Measurements from ENCODE around the gene GLRX5.

The GLRX5 gene

GRCh38 chr14:95541932-95542930, 7.4 kb downstream of the GLRX5 start:
- H3K4me3 ChIP-seq (ENCODE audit: low read length): no peak overlapping the region
- H3K36me3 ChIP-seq (ENCODE audit: insufficient read depth, low read length): no peaks in the 10 kb centered on the region
- no peak overlapping the region for H3K9ac ChIP-seq (ENCODE audit: low read depth, low read length)
- peaks cover 7% of the 10 kb centered on the region for H3K9me3 ChIP-seq (replicated peaks; ENCODE audit: low read length)
- H3K27me3 ChIP-seq (ENCODE audit: control insufficient read depth, insufficient read depth, low read length): no peaks in the 10 kb centered on the region
- peaks cover 24% of the 10 kb centered on the region for H3K4me1 ChIP-seq (ENCODE audit: control insufficient read depth, insufficient read depth, low read length)
- no peak overlapping the region for H3K4me2 ChIP-seq (ENCODE audit: low read length)

GRCh38 chr14:95543021-95543420, 8.2 kb downstream of the GLRX5 start:
- no peak overlapping the region for H3K9ac ChIP-seq (ENCODE audit: low read depth, low read length)
- no peaks in the 10 kb centered on the region for H3K27me3 ChIP-seq (ENCODE audit: control insufficient read depth, insufficient read depth, low read length)
- H3K4me2 ChIP-seq (ENCODE audit: low read length): no peak overlapping the region
- H3K4me1 ChIP-seq (ENCODE audit: control insufficient read depth, insufficient read depth, low read length): peaks cover 26% of the 10 kb centered on the region
- H3K36me3 ChIP-seq (ENCODE audit: insufficient read depth, low read length): no peaks in the 10 kb centered on the region
- H3K4me3 ChIP-seq (ENCODE audit: low read length): no peak overlapping the region
- H3K9me3 ChIP-seq (replicated peaks; ENCODE audit: low read length): peaks cover 7% of the 10 kb centered on the region

- Histone ChIP-seq H3K9me3 (replicated peaks; ENCODE audit: low read length) (peaks cover 7% of the 10 kb centered on the region), H3K4me3 (ENCODE audit: low read length) (no peak overlapping the region), H3K36me3 (ENCODE audit: insufficient read depth, low read length) (peaks cover under 1% of the 10 kb centered on the region), H3K9ac (ENCODE audit: low read depth, low read length) (no peak overlapping the region), H3K4me1 (ENCODE audit: control insufficient read depth, insufficient read depth, low read length) (peaks cover 28% of the 10 kb centered on the region), H3K4me2 (ENCODE audit: low read length) (no peak overlapping the region), H3K27me3 (ENCODE audit: control insufficient read depth, insufficient read depth, low read length) (no peaks in the 10 kb centered on the region)
These were observed 9.7 kb downstream of the GLRX5 start for GRCh38 chr14:95544588-95544987.

GRCh38 chr14:95545515-95546168, 10.8 kb downstream of the GLRX5 start:
- peaks cover 7% of the 10 kb centered on the region for H3K9me3 ChIP-seq (replicated peaks; ENCODE audit: low read length)
- H3K4me1 ChIP-seq (ENCODE audit: control insufficient read depth, insufficient read depth, low read length): peaks cover 28% of the 10 kb centered on the region
- peak overlapping the region; percentile 25 for H3K4me2 ChIP-seq (ENCODE audit: low read length)
- no peaks in the 10 kb centered on the region for H3K27me3 ChIP-seq (ENCODE audit: control insufficient read depth, insufficient read depth, low read length)
- no peak overlapping the region for H3K9ac ChIP-seq (ENCODE audit: low read depth, low read length)
- H3K36me3 ChIP-seq (ENCODE audit: insufficient read depth, low read length): peaks cover 3% of the 10 kb centered on the region
- H3K4me3 ChIP-seq (ENCODE audit: low read length): no peak overlapping the region

- Histone ChIP-seq H3K27me3 (ENCODE audit: control insufficient read depth, insufficient read depth, low read length) (no peaks in the 10 kb centered on the region), H3K9ac (ENCODE audit: low read depth, low read length) (no peak overlapping the region), H3K36me3 (ENCODE audit: insufficient read depth, low read length) (peaks cover 3% of the 10 kb centered on the region), H3K4me3 (ENCODE audit: low read length) (no peak overlapping the region), H3K4me1 (ENCODE audit: control insufficient read depth, insufficient read depth, low read length) (peaks cover 28% of the 10 kb centered on the region), H3K4me2 (ENCODE audit: low read length) (no peak overlapping the region), H3K9me3 (replicated peaks; ENCODE audit: low read length) (peaks cover 7% of the 10 kb centered on the region)
These were observed 12.4 kb downstream of the GLRX5 start for GRCh38 chr14:95547272-95547625.

- Histone ChIP-seq H3K27me3 (ENCODE audit: control insufficient read depth, insufficient read depth, low read length) (no peaks in the 10 kb centered on the region), H3K9me3 (replicated peaks; ENCODE audit: low read length) (peaks cover 7% of the 10 kb centered on the region), H3K4me1 (ENCODE audit: control insufficient read depth, insufficient read depth, low read length) (peaks cover 28% of the 10 kb centered on the region), H3K4me3 (ENCODE audit: low read length) (no peak overlapping the region), H3K36me3 (ENCODE audit: insufficient read depth, low read length) (peaks cover 3% of the 10 kb centered on the region), H3K4me2 (ENCODE audit: low read length) (no peak overlapping the region), H3K9ac (ENCODE audit: low read depth, low read length) (no peak overlapping the region)
These were observed 12.9 kb downstream of the GLRX5 start for GRCh38 chr14:95547626-95548327.

GRCh38 chr14:95548328-95548929, 13.6 kb downstream of the GLRX5 start:
- H3K4me3 ChIP-seq (ENCODE audit: low read length): no peak overlapping the region
- H3K9ac ChIP-seq (ENCODE audit: low read depth, low read length): no peak overlapping the region
- H3K4me1 ChIP-seq (ENCODE audit: control insufficient read depth, insufficient read depth, low read length): peaks cover 28% of the 10 kb centered on the region
- no peaks in the 10 kb centered on the region for H3K27me3 ChIP-seq (ENCODE audit: control insufficient read depth, insufficient read depth, low read length)
- no peak overlapping the region for H3K4me2 ChIP-seq (ENCODE audit: low read length)
- peaks cover 3% of the 10 kb centered on the region for H3K36me3 ChIP-seq (ENCODE audit: insufficient read depth, low read length)
- H3K9me3 ChIP-seq (replicated peaks; ENCODE audit: low read length): peaks cover 7% of the 10 kb centered on the region

GRCh38 chr14:95549656-95550585, 15.1 kb downstream of the GLRX5 start:
- peaks cover 3% of the 10 kb centered on the region for H3K36me3 ChIP-seq (ENCODE audit: insufficient read depth, low read length)
- H3K9ac ChIP-seq (ENCODE audit: low read depth, low read length): no peak overlapping the region
- H3K9me3 ChIP-seq (replicated peaks; ENCODE audit: low read length): peaks cover 7% of the 10 kb centered on the region
- H3K4me3 ChIP-seq (ENCODE audit: low read length): no peak overlapping the region
- no peaks in the 10 kb centered on the region for H3K27me3 ChIP-seq (ENCODE audit: control insufficient read depth, insufficient read depth, low read length)
- H3K4me2 ChIP-seq (ENCODE audit: low read length): no peak overlapping the region
- H3K4me1 ChIP-seq (ENCODE audit: control insufficient read depth, insufficient read depth, low read length): peaks cover 20% of the 10 kb centered on the region

GRCh38 chr14:95551435-95551834, 16.6 kb downstream of the GLRX5 start:
- no peak overlapping the region for H3K4me3 ChIP-seq (ENCODE audit: low read length)
- H3K36me3 ChIP-seq (ENCODE audit: insufficient read depth, low read length): peaks cover 3% of the 10 kb centered on the region
- no peak overlapping the region for H3K4me2 ChIP-seq (ENCODE audit: low read length)
- H3K4me1 ChIP-seq (ENCODE audit: control insufficient read depth, insufficient read depth, low read length): peaks cover 12% of the 10 kb centered on the region
- H3K9me3 ChIP-seq (replicated peaks; ENCODE audit: low read length): no peaks in the 10 kb centered on the region
- no peaks in the 10 kb centered on the region for H3K27me3 ChIP-seq (ENCODE audit: control insufficient read depth, insufficient read depth, low read length)
- no peak overlapping the region for H3K9ac ChIP-seq (ENCODE audit: low read depth, low read length)

GRCh38 chr14:95553141-95553540, 18.3 kb downstream of the GLRX5 start:
- Histone ChIP-seq H3K4me1 (ENCODE audit: control insufficient read depth, insufficient read depth, low read length) (peaks cover under 1% of the 10 kb centered on the region), H3K4me2 (ENCODE audit: low read length) (no peak overlapping the region), H3K9me3 (replicated peaks; ENCODE audit: low read length) (no peaks in the 10 kb centered on the region), H3K9ac (ENCODE audit: low read depth, low read length) (no peak overlapping the region), H3K27me3 (ENCODE audit: control insufficient read depth, insufficient read depth, low read length) (no peaks in the 10 kb centered on the region), H3K4me3 (ENCODE audit: low read length) (no peak overlapping the region), H3K36me3 (ENCODE audit: insufficient read depth, low read length) (peaks cover 3% of the 10 kb centered on the region)
